GM23338 (cell line): Measurements from ENCODE around the gene PRIM1. TPM values are rescaled to one million over a fixed set of nuclear protein-coding genes. Genes with fewer than 3 reads are reported as not detected.

Experiments
- ATAC-seq: fragments of 200-7000 bp; cut with Tn5 transposase; 3 replicates; pipeline ENCODE4 v1.9.1; 2020
- DNase-seq: peaks from one replicate; pipeline ENCODE4 v3.0.0-alpha.2; 2015; ENCODE audit warnings: low spot score
- H2AFZ ChIP-seq: fragments of 200-600 bp; sonication (generic); 2 replicates; pipeline ENCODE4 v1.8.0; 2016; ENCODE audit warnings: antibody characterized with exemption, mild to moderate bottlenecking, moderate library complexity
- H3F3A ChIP-seq: fragments of 200-600 bp; sonication (generic); replicated peaks from 2 replicates; pipeline ENCODE4 v1.8.0; 2017; ENCODE audit warnings: antibody characterized with exemption, mixed run types, low read depth
- H3K27ac ChIP-seq: fragments of 200-600 bp; sonication (generic); 2 replicates; pipeline ENCODE4 v1.6.1; 2016; ENCODE audit warnings: low read depth
- H3K27me3 ChIP-seq: fragments of 200-600 bp; sonication (generic); 2 replicates; pipeline ENCODE4 v1.8.0; 2016; ENCODE audit warnings: mild to moderate bottlenecking, mixed run types, moderate library complexity; ENCODE audit not compliant: insufficient read depth
- H3K36me3 ChIP-seq: fragments of 200-600 bp; sonication (generic); 2 replicates; pipeline ENCODE4 v1.8.0; 2016; ENCODE audit warnings: mild to moderate bottlenecking; ENCODE audit not compliant: insufficient read depth
- H3K4me1 ChIP-seq: fragments of 200-600 bp; sonication (generic); 2 replicates; pipeline ENCODE4 v1.8.0; 2016; ENCODE audit warnings: mild to moderate bottlenecking, moderate library complexity; ENCODE audit not compliant: insufficient read depth
- H3K4me2 ChIP-seq: fragments of 200-600 bp; sonication (generic); 2 replicates; pipeline ENCODE4 v1.7.1; 2017; ENCODE audit warnings: mixed run types
- H3K4me3 ChIP-seq: fragments of 200-600 bp; sonication (generic); 2 replicates; pipeline ENCODE4 v1.6.1; 2016; ENCODE audit warnings: mixed run types
- H3K79me2 ChIP-seq: fragments of 200-600 bp; sonication (generic); replicated peaks from 2 replicates; pipeline ENCODE4 v1.8.0; 2017; ENCODE audit warnings: mild to moderate bottlenecking; ENCODE audit not compliant: insufficient read depth
- H3K9me2 ChIP-seq: fragments of 200-600 bp; sonication (generic); 2 replicates; pipeline ENCODE4 v1.8.0; 2017; ENCODE audit not compliant: insufficient read depth
- H4K20me1 ChIP-seq: fragments of 200-600 bp; sonication (generic); replicated peaks from 2 replicates; pipeline ENCODE4 v1.8.0; 2017; ENCODE audit warnings: mild to moderate bottlenecking; ENCODE audit not compliant: insufficient read depth
- H3K27ac Mint-ChIP-seq: 2 replicates; pipeline ENCODE4 v1.8.0; 2020; ENCODE audit warnings: inconsistent platforms, mild to moderate bottlenecking, moderate library complexity, mixed read lengths
- H3K27me3 Mint-ChIP-seq: 3 replicates; pipeline ENCODE4 v1.8.0; 2022; ENCODE audit warnings: low read depth, mild to moderate bottlenecking, moderate library complexity, mixed read lengths, inconsistent platforms; ENCODE audit not compliant: insufficient read depth, poor library complexity
- H3K36me3 Mint-ChIP-seq: 3 replicates; pipeline ENCODE4 v1.8.0; 2021; ENCODE audit warnings: low read depth, mild to moderate bottlenecking, inconsistent platforms, moderate library complexity, mixed read lengths
- H3K4me1 Mint-ChIP-seq: 3 replicates; pipeline ENCODE4 v1.8.0; 2020; ENCODE audit warnings: mild to moderate bottlenecking, inconsistent platforms, mixed read lengths
- H3K4me3 Mint-ChIP-seq: 3 replicates; pipeline ENCODE4 v1.8.0; 2021; ENCODE audit warnings: moderate library complexity, mild to moderate bottlenecking, inconsistent platforms, mixed read lengths
- H3K9me3 Mint-ChIP-seq: 3 replicates; pipeline ENCODE4 v1.8.0; 2020; ENCODE audit warnings: moderate library complexity, mild to moderate bottlenecking, inconsistent platforms, mixed read lengths
- CREB1 ChIP-seq: fragments of 250-450 bp; sonication (Bioruptor Pico); IDR thresholded peaks from 2 replicates; pipeline ENCODE4 v1.5.0; 2020; ENCODE audit warnings: low read depth, mild to moderate bottlenecking, moderate library complexity
- CTCF ChIP-seq, 2 experiments: fragments of 200-600 bp in 1 of 2; sonication (generic) in 1 of 2; conservative IDR thresholded peaks; 2 replicates each; pipeline versions ENCODE4 v1.5.1 to v1.6.1; 2016 to 2017; ENCODE audit warnings: antibody characterized with exemption in 2 of 2, low read depth in 2 of 2, mild to moderate bottlenecking in 2 of 2, moderate library complexity in 1 of 2
- EZH2 ChIP-seq: fragments of 200-600 bp; sonication (generic); IDR thresholded peaks from one replicate; pipeline ENCODE4 v1.8.0; 2017; ENCODE audit warnings: antibody characterized with exemption, mild to moderate bottlenecking, low read depth; ENCODE audit not compliant: unreplicated experiment
- NANOG ChIP-seq: IDR thresholded peaks from 2 replicates; pipeline ENCODE4 v1.6.1; 2016; ENCODE audit warnings: antibody characterized with exemption, borderline replicate concordance
- POLR2AphosphoS5 ChIP-seq: IDR thresholded peaks from 2 replicates; pipeline ENCODE4 v1.6.1; 2016; ENCODE audit warnings: antibody characterized with exemption, low read depth
- REST ChIP-seq: IDR thresholded peaks from one replicate; pipeline ENCODE4 v1.6.1; 2018; ENCODE audit warnings: antibody characterized with exemption; ENCODE audit not compliant: unreplicated experiment
- STAT1 ChIP-seq: IDR thresholded peaks from one replicate; pipeline ENCODE4 v1.6.1; 2016; ENCODE audit warnings: antibody characterized with exemption; ENCODE audit not compliant: unreplicated experiment
- ZNF114 ChIP-seq: fragments of 250-450 bp; sonication (Bioruptor Pico); IDR thresholded peaks from 2 replicates; pipeline ENCODE4 v1.5.0; 2020; ENCODE audit warnings: mild to moderate bottlenecking, moderate library complexity
- ZNF331 ChIP-seq: fragments of 250-450 bp; sonication (Bioruptor Pico); IDR thresholded peaks from 2 replicates; pipeline ENCODE4 v1.5.0; 2020; ENCODE audit warnings: low read depth, mild to moderate bottlenecking, moderate library complexity
- polyA plus RNA-seq: library from polyadenylated mRNA; unstranded; fragments of >200 nt; fragmentation: Nextera tagmentation; extraction: Ambion mirVana; gene quantifications from 2 replicates; pipeline ENCODE4 v1.2.1, GENCODE V29; 2016
- total RNA-seq: library from RNA; depleted of rRNA; stranded (reverse); fragments of >200 nt; shearing (Covaris generic); gene quantifications from 2 replicates; pipeline ENCODE4 v1.2.3, GENCODE V29; 2014
- TF ChIP-seq, protein P1 (sequence below): fragments of 250-450 bp; sonication (Bioruptor Pico); IDR thresholded peaks from 2 replicates; pipeline ENCODE4 v1.5.0; 2020; ENCODE audit warnings: mild to moderate bottlenecking, moderate library complexity
- TF ChIP-seq, protein P2 (sequence below): IDR thresholded peaks from 2 replicates; pipeline ENCODE4 v1.6.1; 2016; ENCODE audit warnings: antibody characterized with exemption

PRIM1 gene
- total and polyA plus RNA-seq, 2 experiments from 2014 or later = 67.9 to 73.9 TPM

GRCh38 chr12:56725723-56726102 lies 26.4 kb downstream of the PRIM1 start (continued):
- no peak for TF ChIP-seq STAT1
- no peak for TF ChIP-seq ZNF331 (CRISPR knock-in tag)
- no peak for TF ChIP-seq NANOG
- TF ChIP-seq ZNF114 (CRISPR knock-in tag) = no peak

GRCh38 chr12:56724972-56725722 lies 27.0 kb downstream of the PRIM1 start, which contains the start of gene NACA:
Gene NACA, minus strand, starts transcription at chr12:56725299. Its CDS starts 778 bp downstream, at chr12:56724521.
- H3K4me1 Mint-ChIP-seq = peaks cover 42% of the 10 kb centered on the region
- Histone ChIP-seq H3K4me2 (peak within 1 kb of the TSS; percentile 99), H3K79me2 (peaks cover 49% of the 10 kb centered on the region), H4K20me1 (peaks cover 39% of the 10 kb centered on the region), H3K4me1 (peaks cover 38% of the 10 kb centered on the region), H3K9me2 (peaks cover 5% of the 10 kb centered on the region; the same call in 1 of the 2 replicates), H2AFZ (0 out of 2 replicates have a peak within 1 kb of the TSS, but pooled peaks have one; percentile 72), H3K4me3 (peak within 1 kb of the TSS; percentile 93), H3K36me3 (peaks cover 28% of the 10 kb centered on the region), H3K27ac (peak within 1 kb of the TSS; percentile 96), H3F3A (0 out of 2 replicates have a peak, but pooled peaks cover 12% of the 10 kb centered on the region), H3K27me3 (no peaks in the 10 kb centered on the region)
- DNase-seq (peak; percentile 98), ATAC-seq (peak; percentile 91)
- peak within 1 kb of the TSS; percentile 100 for H3K27ac Mint-ChIP-seq
- H3K27me3 Mint-ChIP-seq = peaks cover 11% of the 10 kb centered on the region
- H3K36me3 Mint-ChIP-seq = peaks cover 81% of the 10 kb centered on the region
- H3K9me3 Mint-ChIP-seq = no peaks in the 10 kb centered on the region; the same call in 2 of the 3 replicates
- TF ChIP-seq, protein P1, sequence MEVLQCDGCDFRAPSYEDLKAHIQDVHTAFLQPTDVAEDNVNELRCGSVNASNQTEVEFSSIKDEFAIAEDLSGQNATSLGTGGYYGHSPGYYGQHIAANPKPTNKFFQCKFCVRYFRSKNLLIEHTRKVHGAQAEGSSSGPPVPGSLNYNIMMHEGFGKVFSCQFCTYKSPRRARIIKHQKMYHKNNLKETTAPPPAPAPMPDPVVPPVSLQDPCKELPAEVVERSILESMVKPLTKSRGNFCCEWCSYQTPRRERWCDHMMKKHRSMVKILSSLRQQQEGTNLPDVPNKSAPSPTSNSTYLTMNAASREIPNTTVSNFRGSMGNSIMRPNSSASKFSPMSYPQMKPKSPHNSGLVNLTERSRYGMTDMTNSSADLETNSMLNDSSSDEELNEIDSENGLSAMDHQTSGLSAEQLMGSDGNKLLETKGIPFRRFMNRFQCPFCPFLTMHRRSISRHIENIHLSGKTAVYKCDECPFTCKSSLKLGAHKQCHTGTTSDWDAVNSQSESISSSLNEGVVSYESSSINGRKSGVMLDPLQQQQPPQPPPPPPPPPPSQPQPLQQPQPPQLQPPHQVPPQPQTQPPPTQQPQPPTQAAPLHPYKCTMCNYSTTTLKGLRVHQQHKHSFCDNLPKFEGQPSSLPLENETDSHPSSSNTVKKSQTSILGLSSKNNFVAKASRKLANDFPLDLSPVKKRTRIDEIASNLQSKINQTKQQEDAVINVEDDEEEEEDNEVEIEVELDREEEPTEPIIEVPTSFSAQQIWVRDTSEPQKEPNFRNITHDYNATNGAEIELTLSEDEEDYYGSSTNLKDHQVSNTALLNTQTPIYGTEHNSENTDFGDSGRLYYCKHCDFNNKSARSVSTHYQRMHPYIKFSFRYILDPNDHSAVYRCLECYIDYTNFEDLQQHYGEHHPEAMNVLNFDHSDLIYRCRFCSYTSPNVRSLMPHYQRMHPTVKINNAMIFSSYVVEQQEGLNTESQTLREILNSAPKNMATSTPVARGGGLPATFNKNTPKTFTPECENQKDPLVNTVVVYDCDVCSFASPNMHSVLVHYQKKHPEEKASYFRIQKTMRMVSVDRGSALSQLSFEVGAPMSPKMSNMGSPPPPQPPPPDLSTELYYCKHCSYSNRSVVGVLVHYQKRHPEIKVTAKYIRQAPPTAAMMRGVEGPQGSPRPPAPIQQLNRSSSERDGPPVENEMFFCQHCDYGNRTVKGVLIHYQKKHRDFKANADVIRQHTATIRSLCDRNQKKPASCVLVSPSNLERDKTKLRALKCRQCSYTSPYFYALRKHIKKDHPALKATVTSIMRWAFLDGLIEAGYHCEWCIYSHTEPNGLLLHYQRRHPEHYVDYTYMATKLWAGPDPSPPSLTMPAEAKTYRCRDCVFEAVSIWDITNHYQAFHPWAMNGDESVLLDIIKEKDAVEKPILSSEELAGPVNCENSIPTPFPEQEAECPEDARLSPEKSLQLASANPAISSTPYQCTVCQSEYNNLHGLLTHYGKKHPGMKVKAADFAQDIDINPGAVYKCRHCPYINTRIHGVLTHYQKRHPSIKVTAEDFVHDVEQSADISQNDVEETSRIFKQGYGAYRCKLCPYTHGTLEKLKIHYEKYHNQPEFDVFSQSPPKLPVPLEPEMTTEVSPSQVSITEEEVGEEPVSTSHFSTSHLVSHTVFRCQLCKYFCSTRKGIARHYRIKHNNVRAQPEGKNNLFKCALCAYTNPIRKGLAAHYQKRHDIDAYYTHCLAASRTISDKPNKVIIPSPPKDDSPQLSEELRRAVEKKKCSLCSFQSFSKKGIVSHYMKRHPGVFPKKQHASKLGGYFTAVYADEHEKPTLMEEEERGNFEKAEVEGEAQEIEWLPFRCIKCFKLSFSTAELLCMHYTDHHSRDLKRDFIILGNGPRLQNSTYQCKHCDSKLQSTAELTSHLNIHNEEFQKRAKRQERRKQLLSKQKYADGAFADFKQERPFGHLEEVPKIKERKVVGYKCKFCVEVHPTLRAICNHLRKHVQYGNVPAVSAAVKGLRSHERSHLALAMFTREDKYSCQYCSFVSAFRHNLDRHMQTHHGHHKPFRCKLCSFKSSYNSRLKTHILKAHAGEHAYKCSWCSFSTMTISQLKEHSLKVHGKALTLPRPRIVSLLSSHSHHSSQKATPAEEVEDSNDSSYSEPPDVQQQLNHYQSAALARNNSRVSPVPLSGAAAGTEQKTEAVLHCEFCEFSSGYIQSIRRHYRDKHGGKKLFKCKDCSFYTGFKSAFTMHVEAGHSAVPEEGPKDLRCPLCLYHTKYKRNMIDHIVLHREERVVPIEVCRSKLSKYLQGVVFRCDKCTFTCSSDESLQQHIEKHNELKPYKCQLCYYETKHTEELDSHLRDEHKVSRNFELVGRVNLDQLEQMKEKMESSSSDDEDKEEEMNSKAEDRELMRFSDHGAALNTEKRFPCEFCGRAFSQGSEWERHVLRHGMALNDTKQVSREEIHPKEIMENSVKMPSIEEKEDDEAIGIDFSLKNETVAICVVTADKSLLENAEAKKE (CRISPR knock-in tag) = no peak
- TF ChIP-seq CTCF (conservative IDR thresholded peaks at IDR 0.05; ENCODE audit: low read depth in 2 of 2) (no peak), EZH2 (no peak), POLR2AphosphoS5 (peak; percentile 97), REST (peak; percentile 21), CREB1 (CRISPR knock-in tag) (peak; percentile 50)
- TF ChIP-seq, protein P2, sequence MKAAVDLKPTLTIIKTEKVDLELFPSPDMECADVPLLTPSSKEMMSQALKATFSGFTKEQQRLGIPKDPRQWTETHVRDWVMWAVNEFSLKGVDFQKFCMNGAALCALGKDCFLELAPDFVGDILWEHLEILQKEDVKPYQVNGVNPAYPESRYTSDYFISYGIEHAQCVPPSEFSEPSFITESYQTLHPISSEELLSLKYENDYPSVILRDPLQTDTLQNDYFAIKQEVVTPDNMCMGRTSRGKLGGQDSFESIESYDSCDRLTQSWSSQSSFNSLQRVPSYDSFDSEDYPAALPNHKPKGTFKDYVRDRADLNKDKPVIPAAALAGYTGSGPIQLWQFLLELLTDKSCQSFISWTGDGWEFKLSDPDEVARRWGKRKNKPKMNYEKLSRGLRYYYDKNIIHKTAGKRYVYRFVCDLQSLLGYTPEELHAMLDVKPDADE = peak; percentile 86
- H3K4me3 Mint-ChIP-seq = peak within 1 kb of the TSS; percentile 98
